Neural cell (in vitro differentiated cells): ENCODE measurements around the gene ANXA4. TPM values are rescaled to one million over a fixed set of nuclear protein-coding genes. Genes with fewer than 3 reads are reported as not detected.

Experiments used
- H2AFZ ChIP-seq: fragments of 200-600, 300-800 bp; sonication (generic), shearing (Covaris generic); 2 replicates; pipeline ENCODE4 v1.6.0; 2014; ENCODE audit warnings: low read depth, mild to moderate bottlenecking, antibody characterized with exemption, low read length, moderate library complexity
- H3F3A ChIP-seq: fragments of 200-600 bp; shearing (Covaris generic); 2 replicates; pipeline ENCODE4 v1.6.1; 2016; ENCODE audit warnings: mild to moderate bottlenecking, moderate library complexity, mixed read lengths, antibody characterized with exemption, low read length; ENCODE audit not compliant: insufficient read depth, poor library complexity, severe bottlenecking
- H3K27ac ChIP-seq: fragments of 200-600, 300-800 bp; sonication (generic), shearing (Covaris generic); 2 replicates; pipeline ENCODE4 v1.5.1; 2014; ENCODE audit warnings: mild to moderate bottlenecking, low read length, moderate library complexity
- H3K27me3 ChIP-seq: fragments of 300-800, 200-600 bp; sonication (generic), shearing (Covaris generic); 2 replicates; pipeline ENCODE4 v1.6.0; 2014; ENCODE audit warnings: mild to moderate bottlenecking, low read depth, low read length, moderate library complexity; ENCODE audit not compliant: insufficient read depth
- H3K36me3 ChIP-seq: fragments of 300-800, 200-600 bp; sonication (generic), shearing (Covaris generic); 2 replicates; pipeline ENCODE4 v1.5.1; 2014; ENCODE audit warnings: mild to moderate bottlenecking, antibody characterized with exemption, low read length, moderate library complexity; ENCODE audit not compliant: insufficient read depth
- H3K4me2 ChIP-seq: fragments of 300-800, 200-600 bp; sonication (generic), shearing (Covaris generic); 2 replicates; pipeline ENCODE4 v1.6.0; 2014; ENCODE audit warnings: mild to moderate bottlenecking, low read length
- H3K4me3 ChIP-seq: fragments of 300-800, 200-600 bp; sonication (generic), shearing (Covaris generic); 2 replicates; pipeline ENCODE4 v1.5.1; 2014; ENCODE audit warnings: mild to moderate bottlenecking, low read length, moderate library complexity
- H3K79me2 ChIP-seq: fragments of 200-600 bp; shearing (Covaris generic); replicated peaks from 2 replicates; pipeline ENCODE4 v1.6.0; 2014; ENCODE audit warnings: mild to moderate bottlenecking, low read length, moderate library complexity; ENCODE audit not compliant: insufficient read depth
- H3K9ac ChIP-seq: fragments of 300-800, 200-600 bp; sonication (generic), shearing (Covaris generic); 2 replicates; pipeline ENCODE4 v1.6.1; 2016; ENCODE audit warnings: mild to moderate bottlenecking, low read length, mixed read lengths
- H3K9me2 ChIP-seq: fragments of 200-600 bp; shearing (Covaris generic); 2 replicates; pipeline ENCODE4 v1.6.1; 2016; ENCODE audit warnings: mild to moderate bottlenecking, low read length, mixed read lengths; ENCODE audit not compliant: insufficient read depth
- H3K9me3 ChIP-seq: fragments of 200-600, 300-800 bp; sonication (generic), shearing (Covaris generic); 2 replicates; pipeline ENCODE4 v1.6.1; 2016; ENCODE audit warnings: mild to moderate bottlenecking, mixed run types, low read length, moderate library complexity, mixed read lengths
- H4K20me1 ChIP-seq: fragments of 200-600 bp; shearing (Covaris generic); 2 replicates; pipeline ENCODE4 v1.6.1; 2016; ENCODE audit warnings: mild to moderate bottlenecking, mixed run types; ENCODE audit not compliant: insufficient read depth
- CTCF ChIP-seq: fragments of 450-650 bp; IDR thresholded peaks from 2 replicates; pipeline ENCODE4 v1.5.1; 2014; ENCODE audit warnings: antibody characterized with exemption, mild to moderate bottlenecking, moderate library complexity; ENCODE audit not compliant: poor library complexity, severe bottlenecking
- EP300 ChIP-seq: fragments of 450-650 bp; conservative IDR thresholded peaks from 2 replicates; pipeline ENCODE4 v1.6.1; 2014; ENCODE audit warnings: antibody characterized with exemption, mild to moderate bottlenecking, moderate library complexity; ENCODE audit not compliant: poor library complexity, severe bottlenecking
- EZH2 ChIP-seq: fragments of 200-600, 300-800 bp; shearing (Covaris generic), sonication (generic); IDR thresholded peaks from 2 replicates; pipeline ENCODE4 v1.6.1; 2014; ENCODE audit warnings: antibody characterized with exemption, low read length, borderline replicate concordance, mild to moderate bottlenecking; ENCODE audit not compliant: insufficient read depth, poor library complexity, severe bottlenecking
- MXI1 ChIP-seq: fragments of 450-650 bp; conservative IDR thresholded peaks from 2 replicates; pipeline ENCODE4 v1.6.1; 2014; ENCODE audit warnings: antibody characterized with exemption, mild to moderate bottlenecking; ENCODE audit not compliant: poor library complexity, severe bottlenecking
- POLR2AphosphoS5 ChIP-seq: IDR thresholded peaks from 2 replicates; pipeline ENCODE4 v1.6.1; 2012
- RAD21 ChIP-seq: fragments of 450-650 bp; conservative IDR thresholded peaks from 2 replicates; pipeline ENCODE4 v1.6.1; 2014; ENCODE audit warnings: antibody characterized with exemption, mild to moderate bottlenecking, moderate library complexity
- REST ChIP-seq: IDR thresholded peaks from 2 replicates; pipeline ENCODE4 v1.6.1; 2012; ENCODE audit warnings: borderline replicate concordance
- SMC3 ChIP-seq: fragments of 450-650 bp; conservative IDR thresholded peaks from 2 replicates; pipeline ENCODE4 v1.6.1; 2014; ENCODE audit warnings: antibody characterized with exemption, mild to moderate bottlenecking, moderate library complexity; ENCODE audit not compliant: poor library complexity
- TAF1 ChIP-seq: IDR thresholded peaks from 2 replicates; pipeline ENCODE4 v1.6.1; 2012; ENCODE audit warnings: low read depth
- polyA plus RNA-seq: library from polyadenylated mRNA; depleted of rRNA; stranded (reverse); fragments of >200 nt; gene quantifications from 2 replicates; pipeline ENCODE4 v1.2.3, GENCODE V29; 2014

ANXA4 gene
- polyA plus RNA-seq, 1 donor from 2014 or later, result 1.8 TPM

DNA sequence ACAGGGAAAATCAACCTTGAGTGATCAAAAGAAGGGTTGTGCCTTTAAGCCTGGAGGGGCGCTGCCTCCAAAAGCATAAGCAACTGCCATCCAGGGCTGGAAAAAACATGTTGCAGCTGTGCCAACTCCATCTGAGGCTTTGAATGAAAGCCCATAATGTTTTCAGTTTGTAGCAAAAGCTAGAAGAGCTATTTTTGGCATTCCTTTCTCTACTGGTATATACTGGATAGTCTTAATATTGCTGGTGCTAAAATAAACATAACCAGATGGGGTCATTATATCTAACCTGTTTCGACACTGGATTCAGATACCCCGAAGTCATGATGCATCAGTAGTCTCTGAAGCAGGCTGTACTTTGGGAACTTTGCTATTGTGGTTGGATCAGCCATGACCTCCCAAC, 25.1 kb downstream of the ANXA4 start:
- Histone ChIP-seq H2AFZ (no peak overlapping the region), H3K9ac (no peak overlapping the region), H4K20me1 (no peaks in the 10 kb centered on the region), H3K36me3 (no peaks in the 10 kb centered on the region), H3K4me2 (no peak overlapping the region), H3F3A (no peaks in the 10 kb centered on the region), H3K9me3 (no peaks in the 10 kb centered on the region), H3K4me3 (no peak overlapping the region), H3K27me3 (no peaks in the 10 kb centered on the region), H3K79me2 (no peaks in the 10 kb centered on the region), H3K9me2 (no peaks in the 10 kb centered on the region), H3K27ac (no peak overlapping the region)
- TF ChIP-seq TAF1, result no peak
- TF ChIP-seq POLR2AphosphoS5, result no peak
- TF ChIP-seq CTCF, result no peak
- TF ChIP-seq EZH2, result no peak
- no peak for TF ChIP-seq REST
- no peak for TF ChIP-seq EP300
- TF ChIP-seq RAD21, result no peak
- TF ChIP-seq SMC3, result no peak
- no peak for TF ChIP-seq MXI1

- Histone ChIP-seq H3K27ac (no peak overlapping the region), H3K9me3 (no peaks in the 10 kb centered on the region), H3F3A (no peaks in the 10 kb centered on the region), H3K9me2 (no peaks in the 10 kb centered on the region), H3K36me3 (no peaks in the 10 kb centered on the region), H3K9ac (no peak overlapping the region), H3K4me3 (no peak overlapping the region), H2AFZ (no peak overlapping the region), H3K27me3 (no peaks in the 10 kb centered on the region), H3K79me2 (no peaks in the 10 kb centered on the region), H4K20me1 (no peaks in the 10 kb centered on the region), H3K4me2 (no peak overlapping the region)
- no peak for TF ChIP-seq RAD21
- TF ChIP-seq REST, result no peak
- TF ChIP-seq POLR2AphosphoS5, result no peak
- no peak for TF ChIP-seq SMC3
- no peak for TF ChIP-seq MXI1
- TF ChIP-seq TAF1, result no peak
Observed at GRCh38 chr2:69768235-69768634, 26.3 kb downstream of the ANXA4 start.
